Measurements from ENCODE around the gene KAT2B. TPM values are rescaled to one million over a fixed set of nuclear protein-coding genes. Genes with fewer than 3 reads are reported as not detected.

Gene KAT2B
- total and polyA plus RNA-seq, 2 of the 13 experiments (the other 11 are each of a cell fraction or from before 2014, with no cell fraction given), result 0.97 to 1.7 TPM

- TF ChIP-seq SKIL (CRISPR knock-in tag; IDR thresholded peaks at IDR 0.05; ENCODE audit: borderline replicate concordance), result no peak
These were observed 31.6 kb upstream of the KAT2B start (continued) for GRCh38 chr3:20008646-20009045.

DNA sequence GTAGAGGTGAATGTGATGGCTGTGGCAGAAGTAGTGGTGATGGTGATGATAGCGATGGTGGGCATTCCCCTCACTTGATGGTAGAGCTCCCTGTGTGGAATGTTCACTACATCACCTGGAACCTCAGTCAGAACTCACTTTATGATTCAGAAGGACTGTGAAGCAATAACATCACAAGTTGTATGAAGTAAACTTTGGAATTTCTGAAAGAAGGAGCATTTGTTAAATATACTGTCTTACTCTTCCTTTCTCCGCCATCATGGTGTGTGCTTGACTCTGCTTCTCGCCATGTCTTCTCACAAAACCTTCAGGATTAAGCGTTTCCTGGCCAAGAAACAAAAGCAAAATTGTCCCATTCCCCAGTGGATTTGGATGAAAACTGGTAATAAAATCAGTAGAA lies 28.1 kb upstream of the KAT2B start, which contains the start of gene PP2D1:
PP2D1 (minus strand) TSS at position 101 of the 400 bp plus-strand sequence. CDS start 192 bp downstream, outside the sequence.
- no peak for FAIRE-seq
- H2AFZ ChIP-seq (ENCODE audit: low read length), result no peak within 1 kb of the TSS
- H3K4me1 ChIP-seq (ENCODE audit: insufficient read depth, low read length), result no peaks in the 10 kb centered on the region
- POLR2A ChIA-PET, result no interaction called here
- BruUV-seq (replicated peaks), result no TSS peak
- 51% methylated on average over 4 of the region's 4 CpGs for WGBS (ENCODE audit: low lambda C conversion rate)
- no peaks in the 10 kb centered on the region for H3K79me2 ChIP-seq (ENCODE audit: insufficient read depth, low read length)
- H3K9me3 ChIP-seq (ENCODE audit: low read length), result no peaks in the 10 kb centered on the region
- DNase-seq (ENCODE audit: low spot score), result no peak
- H3K4me2 ChIP-seq (ENCODE audit: low read depth, low read length), result no peak within 1 kb of the TSS
- no peaks in the 10 kb centered on the region for H3K36me3 ChIP-seq (replicated peaks in 1 of 2; ENCODE audit: control insufficient read depth in 1 of 2, insufficient read depth in 2 of 2, low read length in 2 of 2)
- H4K20me1 ChIP-seq (ENCODE audit: insufficient read depth, low read length), result no peaks in the 10 kb centered on the region
- TF ChIP-seq, protein P1, sequence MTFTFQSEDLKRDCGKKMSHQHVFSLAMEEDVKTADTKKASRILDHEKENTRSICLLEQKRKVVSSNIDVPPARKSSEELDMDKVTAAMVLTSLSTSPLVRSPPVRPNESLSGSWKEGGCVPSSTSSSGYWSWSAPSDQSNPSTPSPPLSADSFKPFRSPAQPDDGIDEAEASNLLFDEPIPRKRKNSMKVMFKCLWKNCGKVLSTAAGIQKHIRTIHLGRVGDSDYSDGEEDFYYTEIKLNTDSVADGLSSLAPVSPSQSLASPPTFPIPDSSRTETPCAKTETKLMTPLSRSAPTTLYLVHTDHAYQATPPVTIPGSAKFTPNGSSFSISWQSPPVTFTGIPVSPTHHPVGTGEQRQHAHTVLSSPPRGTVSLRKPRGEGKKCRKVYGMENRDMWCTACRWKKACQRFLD (CRISPR knock-in tag; IDR thresholded peaks at IDR 0.05; ENCODE audit: borderline replicate concordance), result no peak
- TF ChIP-seq ZNF773 (CRISPR knock-in tag; IDR thresholded peaks at IDR 0.05; ENCODE audit: borderline replicate concordance), result no peak
- TF ChIP-seq POLR2A (IDR thresholded peaks at IDR 0.05; ENCODE audit: insufficient read depth in 1 of 2, low read depth in 2 of 2, low read length in 2 of 2), result no peak
- TF ChIP-seq ZNF484 (CRISPR knock-in tag; IDR thresholded peaks at IDR 0.05; ENCODE audit: borderline replicate concordance, low read depth), result no peak
- TF ChIP-seq ZNF670 (CRISPR knock-in tag; IDR thresholded peaks at IDR 0.05; ENCODE audit: borderline replicate concordance), result no peak
- TF ChIP-seq ZNF597 (CRISPR knock-in tag; IDR thresholded peaks at IDR 0.05), result no peak
- no peak for TF ChIP-seq ZNF431 (CRISPR knock-in tag; IDR thresholded peaks at IDR 0.05; ENCODE audit: borderline replicate concordance, low read depth)
- TF ChIP-seq, protein P2, sequence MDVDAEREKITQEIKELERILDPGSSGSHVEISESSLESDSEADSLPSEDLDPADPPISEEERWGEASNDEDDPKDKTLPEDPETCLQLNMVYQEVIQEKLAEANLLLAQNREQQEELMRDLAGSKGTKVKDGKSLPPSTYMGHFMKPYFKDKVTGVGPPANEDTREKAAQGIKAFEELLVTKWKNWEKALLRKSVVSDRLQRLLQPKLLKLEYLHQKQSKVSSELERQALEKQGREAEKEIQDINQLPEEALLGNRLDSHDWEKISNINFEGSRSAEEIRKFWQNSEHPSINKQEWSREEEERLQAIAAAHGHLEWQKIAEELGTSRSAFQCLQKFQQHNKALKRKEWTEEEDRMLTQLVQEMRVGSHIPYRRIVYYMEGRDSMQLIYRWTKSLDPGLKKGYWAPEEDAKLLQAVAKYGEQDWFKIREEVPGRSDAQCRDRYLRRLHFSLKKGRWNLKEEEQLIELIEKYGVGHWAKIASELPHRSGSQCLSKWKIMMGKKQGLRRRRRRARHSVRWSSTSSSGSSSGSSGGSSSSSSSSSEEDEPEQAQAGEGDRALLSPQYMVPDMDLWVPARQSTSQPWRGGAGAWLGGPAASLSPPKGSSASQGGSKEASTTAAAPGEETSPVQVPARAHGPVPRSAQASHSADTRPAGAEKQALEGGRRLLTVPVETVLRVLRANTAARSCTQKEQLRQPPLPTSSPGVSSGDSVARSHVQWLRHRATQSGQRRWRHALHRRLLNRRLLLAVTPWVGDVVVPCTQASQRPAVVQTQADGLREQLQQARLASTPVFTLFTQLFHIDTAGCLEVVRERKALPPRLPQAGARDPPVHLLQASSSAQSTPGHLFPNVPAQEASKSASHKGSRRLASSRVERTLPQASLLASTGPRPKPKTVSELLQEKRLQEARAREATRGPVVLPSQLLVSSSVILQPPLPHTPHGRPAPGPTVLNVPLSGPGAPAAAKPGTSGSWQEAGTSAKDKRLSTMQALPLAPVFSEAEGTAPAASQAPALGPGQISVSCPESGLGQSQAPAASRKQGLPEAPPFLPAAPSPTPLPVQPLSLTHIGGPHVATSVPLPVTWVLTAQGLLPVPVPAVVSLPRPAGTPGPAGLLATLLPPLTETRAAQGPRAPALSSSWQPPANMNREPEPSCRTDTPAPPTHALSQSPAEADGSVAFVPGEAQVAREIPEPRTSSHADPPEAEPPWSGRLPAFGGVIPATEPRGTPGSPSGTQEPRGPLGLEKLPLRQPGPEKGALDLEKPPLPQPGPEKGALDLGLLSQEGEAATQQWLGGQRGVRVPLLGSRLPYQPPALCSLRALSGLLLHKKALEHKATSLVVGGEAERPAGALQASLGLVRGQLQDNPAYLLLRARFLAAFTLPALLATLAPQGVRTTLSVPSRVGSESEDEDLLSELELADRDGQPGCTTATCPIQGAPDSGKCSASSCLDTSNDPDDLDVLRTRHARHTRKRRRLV (CRISPR knock-in tag; IDR thresholded peaks at IDR 0.05), result no peak
- no peaks in the 10 kb centered on the region for H3K27me3 ChIP-seq (ENCODE audit: control insufficient read depth in 1 of 2, insufficient read depth in 2 of 2, low read length in 2 of 2)
- CTCF ChIA-PET (ENCODE audit: low intra/inter-chr PET ratio, low total read pairs), result no interaction called here
- intact Hi-C loops (cut with micrococcal nuclease; ENCODE audit: unreplicated experiment) (no loop called here), in situ Hi-C loops (cut with HindIII; ENCODE audit: extremely low pct_ligation_motif_present, low pct_unique_long_range_greater_than_20kb) (no loop called here)
- H3K9ac ChIP-seq (ENCODE audit: insufficient read depth, low read depth, low read length), result no peak within 1 kb of the TSS
- no peak within 1 kb of the TSS for H3K27ac ChIP-seq (ENCODE audit: extremely low read length, insufficient read depth, low read length)
- no peak for ATAC-seq
- H3K4me3 ChIP-seq (replicated peaks in 1 of 3; ENCODE audit: insufficient read depth in 1 of 3, low read depth in 2 of 3, low read length in 3 of 3), result no peak within 1 kb of the TSS
